ENCODE results near the gene ATP8A2. TPM values are rescaled to one million over a fixed set of nuclear protein-coding genes. Genes with fewer than 3 reads are reported as not detected.
A peak's percentile ranks its signal among the peaks of the same experiment; 100 is the strongest.

Gene ATP8A2
- total RNA-seq, 4 donors from 2014 or later: 0.18 to 11.6 (median 1.8) TPM

- Histone ChIP-seq H3K27me3 (peaks cover 0 to 20% of the 10 kb centered on the region in 2 donors), H3K4me1 (peaks cover 0 to 12% (median 4%) of the 10 kb centered on the region in 4 donors), H3K4me3 (peak overlapping the region in 2 of 4 donors; percentile 49 to 57), H3K9me3 (no peaks in the 10 kb centered on the region), H3K36me3 (no peaks in the 10 kb centered on the region), H3K27ac (no peak overlapping the region)
- TF ChIP-seq POLR2A (IDR thresholded peaks at IDR 0.05) (no peak), CTCF (IDR thresholded peaks at IDR 0.05) (no peak)
- DNase-seq: no peak
Measured at GRCh38 chr13:26052337-26052736, 680.6 kb downstream of the ATP8A2 start.

GRCh38 chr13:26053418-26053980 is 681.7 kb downstream of the ATP8A2 start:
- TF ChIP-seq POLR2A (IDR thresholded peaks at IDR 0.05) (no peak), CTCF (IDR thresholded peaks at IDR 0.05) (no peak)
- Histone ChIP-seq H3K9me3 (no peaks in the 10 kb centered on the region), H3K27ac (no peak overlapping the region), H3K4me1 (peaks cover 0 to 12% (median 4%) of the 10 kb centered on the region in 4 donors), H3K4me3 (no peak overlapping the region), H3K36me3 (no peaks in the 10 kb centered on the region), H3K27me3 (peaks cover 0 to 20% of the 10 kb centered on the region in 2 donors)
- no peak for DNase-seq

- DNase-seq: no peak
- no peaks in the 10 kb centered on the region for H3K9me3 ChIP-seq
- no peak overlapping the region for H3K27ac ChIP-seq
- no peak overlapping the region for H3K4me3 ChIP-seq
- H3K27me3 ChIP-seq: peaks cover 0 to 18% of the 10 kb centered on the region in 2 donors
- peaks cover 0 to 12% (median 4%) of the 10 kb centered on the region in 4 donors for H3K4me1 ChIP-seq
- H3K36me3 ChIP-seq: no peaks in the 10 kb centered on the region
- TF ChIP-seq CTCF (IDR thresholded peaks at IDR 0.05) (no peak), POLR2A (IDR thresholded peaks at IDR 0.05) (no peak)
Measured at GRCh38 chr13:26054896-26055295, 683.1 kb downstream of the ATP8A2 start.

- no peak overlapping the region for H3K4me3 ChIP-seq
- H3K4me1 ChIP-seq: no peaks in the 10 kb centered on the region
- TF ChIP-seq POLR2A (IDR thresholded peaks at IDR 0.05): no peak
- TF ChIP-seq CTCF (IDR thresholded peaks at IDR 0.05): no peak
- no peaks in the 10 kb centered on the region for H3K27me3 ChIP-seq
- DNase-seq: no peak
- no peaks in the 10 kb centered on the region for H3K9me3 ChIP-seq
- no peak overlapping the region for H3K27ac ChIP-seq
- no peaks in the 10 kb centered on the region for H3K36me3 ChIP-seq
Measured at GRCh38 chr13:26058704-26059103, 686.9 kb downstream of the ATP8A2 start.

GRCh38 chr13:26060357-26060756 is 688.6 kb downstream of the ATP8A2 start:
- Histone ChIP-seq H3K4me3 (no peak overlapping the region), H3K36me3 (no peaks in the 10 kb centered on the region), H3K27ac (no peak overlapping the region), H3K4me1 (no peaks in the 10 kb centered on the region), H3K27me3 (no peaks in the 10 kb centered on the region), H3K9me3 (no peaks in the 10 kb centered on the region)
- DNase-seq: no peak
- TF ChIP-seq CTCF (IDR thresholded peaks at IDR 0.05): no peak
- no peak for TF ChIP-seq POLR2A (IDR thresholded peaks at IDR 0.05)

GRCh38 chr13:26061256-26061655 is 689.5 kb downstream of the ATP8A2 start:
- no peaks in the 10 kb centered on the region for H3K27me3 ChIP-seq
- H3K9me3 ChIP-seq: no peaks in the 10 kb centered on the region
- DNase-seq: no peak
- TF ChIP-seq CTCF (IDR thresholded peaks at IDR 0.05): no peak
- no peak overlapping the region for H3K4me3 ChIP-seq
- H3K27ac ChIP-seq: no peak overlapping the region
- no peaks in the 10 kb centered on the region for H3K36me3 ChIP-seq
- no peaks in the 10 kb centered on the region for H3K4me1 ChIP-seq
